ENCODE results near the gene MED13L.
"Not testable (repeated sequence)": the region's sequence is repeated elsewhere in the genome, so short reads cannot be mapped to it uniquely, and the experiment has no call there.

The MED13L gene

GRCh38 chr12:116303066-116303465, 25.6 kb upstream of the MED13L start:
- no peak for DNase-seq

GRCh38 chr12:116302166-116303058, 24.9 kb upstream of the MED13L start:
- DNase-seq: no peak

- no peak for DNase-seq
Measured at GRCh38 chr12:116301621-116302020, 24.1 kb upstream of the MED13L start.

GRCh38 chr12:116299665-116300328, 22.3 kb upstream of the MED13L start:
- DNase-seq: no peak

- no peak for DNase-seq
Measured at GRCh38 chr12:116299064-116299463, 21.6 kb upstream of the MED13L start.

- no peak for DNase-seq
Measured at GRCh38 chr12:116298578-116298977, 21.1 kb upstream of the MED13L start.

GRCh38 chr12:116297224-116297834, 19.8 kb upstream of the MED13L start:
- no peak for DNase-seq

GRCh38 chr12:116295327-116296263, 18.1 kb upstream of the MED13L start:
- DNase-seq: no peak

GRCh38 chr12:116294454-116295165, 17.1 kb upstream of the MED13L start:
- no peak for DNase-seq

- no peak for DNase-seq
Measured at GRCh38 chr12:116293687-116294453, 16.4 kb upstream of the MED13L start.

GRCh38 chr12:116291218-116291617, 13.7 kb upstream of the MED13L start:
- DNase-seq: no peak

- no peak for DNase-seq
Measured at GRCh38 chr12:116288735-116289134, 11.2 kb upstream of the MED13L start.

- DNase-seq: no peak
Measured at GRCh38 chr12:116287842-116288301, 10.4 kb upstream of the MED13L start.

- DNase-seq: no peak
Measured at GRCh38 chr12:116284396-116284795, 6.9 kb upstream of the MED13L start.

- not testable (repeated sequence) for DNase-seq
Measured at GRCh38 chr12:116283881-116284280, 6.4 kb upstream of the MED13L start.

- DNase-seq: no peak
Measured at GRCh38 chr12:116282371-116283286, 5.1 kb upstream of the MED13L start.

GRCh38 chr12:116280595-116281290, 3.2 kb upstream of the MED13L start:
- no peak for DNase-seq

GRCh38 chr12:116278667-116279066, 1.2 kb upstream of the MED13L start:
- no peak for DNase-seq

GRCh38 chr12:116278279-116278626, 760 bp upstream of the MED13L start:
- DNase-seq: peak; percentile 17

Data from NCI-H526 treated with DMSO at 0.1 percent for 48 hours (cell line).